Measurements from ENCODE around the gene ANKRD30B.
"Not testable (repeated sequence)": the region's sequence is repeated elsewhere in the genome, so short reads cannot be mapped to it uniquely, and the experiment has no call there.

ANKRD30B gene

GRCh38 chr18:14747513-14748474, at the start of gene ANKRD30B:
Gene ANKRD30B (plus strand): TSS chr18:14748172. CDS start chr18:14748420, 248 bp downstream.
- TF ChIP-seq CTCF (IDR thresholded peaks at IDR 0.05; ENCODE audit: borderline replicate concordance, insufficient read depth, low read depth, low read length): no peak
- H3K4me3 ChIP-seq (ENCODE audit: low read depth, low read length): no peak within 1 kb of the TSS

GRCh38 chr18:14701286-14702040, 46.5 kb upstream of the ANKRD30B start:
- H3K4me3 ChIP-seq (ENCODE audit: low read depth, low read length): not testable (repeated sequence)

GRCh38 chr18:14709761-14710160, 38.2 kb upstream of the ANKRD30B start:
- not testable (repeated sequence) for H3K4me3 ChIP-seq (ENCODE audit: low read depth, low read length)

- H3K4me3 ChIP-seq (ENCODE audit: low read depth, low read length): not testable (repeated sequence)
These were observed 26.4 kb upstream of the ANKRD30B start for GRCh38 chr18:14721569-14721968.

- not testable (repeated sequence) for H3K4me3 ChIP-seq (ENCODE audit: low read depth, low read length)
These were observed 8.9 kb upstream of the ANKRD30B start for GRCh38 chr18:14739056-14739455.

- no peak overlapping the region for H3K4me3 ChIP-seq (ENCODE audit: low read depth, low read length)
- no peak for TF ChIP-seq CTCF (IDR thresholded peaks at IDR 0.05; ENCODE audit: borderline replicate concordance, insufficient read depth, low read depth, low read length)
These were observed 1.1 kb upstream of the ANKRD30B start for GRCh38 chr18:14746897-14747296.

- no peak overlapping the region for H3K4me3 ChIP-seq (ENCODE audit: low read depth, low read length)
- no peak for TF ChIP-seq CTCF (IDR thresholded peaks at IDR 0.05; ENCODE audit: borderline replicate concordance, insufficient read depth, low read depth, low read length)
These were observed 524 bp downstream of the ANKRD30B start for GRCh38 chr18:14748496-14748895.

GRCh38 chr18:14763566-14763965, 15.6 kb downstream of the ANKRD30B start:
- H3K4me3 ChIP-seq (ENCODE audit: low read depth, low read length): not testable (repeated sequence)

- no peak for TF ChIP-seq CTCF (IDR thresholded peaks at IDR 0.05; ENCODE audit: borderline replicate concordance, insufficient read depth, low read depth, low read length)
- H3K4me3 ChIP-seq (ENCODE audit: low read depth, low read length): no peak overlapping the region
These were observed 19.5 kb downstream of the ANKRD30B start for GRCh38 chr18:14767474-14767873.

Data from GM12875 (cell line).